IPS DF 19.7 (cell line): Measurements from ENCODE around the gene MRPL21.
"Not testable (repeated sequence)": the region's sequence is repeated elsewhere in the genome, so short reads cannot be mapped to it uniquely, and the experiment has no call there.

ENCODE experiments used
- DNase-seq: peaks from one replicate; pipeline ENCODE4 v3.0.0-alpha.2; 2013; ENCODE audit warnings: low read depth, low spot score

MRPL21 gene

GRCh38 chr11:68911731-68912130 is 8.1 kb upstream of the MRPL21 start:
- DNase-seq = no peak

GRCh38 chr11:68910965-68911364 is 7.3 kb upstream of the MRPL21 start:
- no peak for DNase-seq

- DNase-seq = no peak
Measured at GRCh38 chr11:68908273-68908672, 4.6 kb upstream of the MRPL21 start.

- no peak for DNase-seq
Measured at GRCh38 chr11:68905421-68906360, 2.1 kb upstream of the MRPL21 start.

- no peak for DNase-seq
Measured at GRCh38 chr11:68904248-68904847, 716 bp upstream of the MRPL21 start.

- DNase-seq = no peak
Measured at GRCh38 chr11:68900835-68901381, 2.7 kb downstream of the MRPL21 start.

GRCh38 chr11:68897441-68897840 is 6.2 kb downstream of the MRPL21 start:
- DNase-seq = no peak

- DNase-seq = no peak
Measured at GRCh38 chr11:68896171-68896959, 7.3 kb downstream of the MRPL21 start.

GRCh38 chr11:68893282-68893681 is 10.3 kb downstream of the MRPL21 start:
- no peak for DNase-seq

GRCh38 chr11:68892576-68892975 is 11.1 kb downstream of the MRPL21 start:
- no peak for DNase-seq

- no peak for DNase-seq
Measured at GRCh38 chr11:68891351-68891948, 12.2 kb downstream of the MRPL21 start.

GRCh38 chr11:68890490-68891231 is 13.0 kb downstream of the MRPL21 start:
- DNase-seq = no peak

GRCh38 chr11:68889948-68890446 is 13.6 kb downstream of the MRPL21 start:
- peak; percentile 15 for DNase-seq

- not testable (repeated sequence) for DNase-seq
Measured at GRCh38 chr11:68884827-68885226, 18.8 kb downstream of the MRPL21 start.

- DNase-seq = no peak
Measured at GRCh38 chr11:68882391-68882790, 21.2 kb downstream of the MRPL21 start.

- no peak for DNase-seq
Measured at GRCh38 chr11:68881320-68881719, 22.3 kb downstream of the MRPL21 start.

GRCh38 chr11:68880851-68881250 is 22.8 kb downstream of the MRPL21 start:
- DNase-seq = no peak

- DNase-seq = no peak
Measured at GRCh38 chr11:68878022-68878421, 25.6 kb downstream of the MRPL21 start.

- no peak for DNase-seq
Measured at GRCh38 chr11:68872216-68873003, 31.2 kb downstream of the MRPL21 start.

- no peak for DNase-seq
Measured at GRCh38 chr11:68870470-68870869, 33.2 kb downstream of the MRPL21 start.
